Left renal pelvis (tissue), 4 donors: ENCODE data around the gene RMND5A. TPM values are rescaled to one million over a fixed set of nuclear protein-coding genes. Genes with fewer than 3 reads are reported as not detected.

Experiments used
- DNase-seq, 4 donors: peaks; one replicate each; pipeline ENCODE4 v3.0.0-alpha.2; 2013; ENCODE audit warnings: low read depth in 4 of 4, low spot score in 3 of 4
- polyA plus RNA-seq, 4 donors: library from polyadenylated mRNA; unstranded; fragments of 120-200 nt; gene quantifications; one replicate each; pipeline ENCODE4 v1.2.1, GENCODE V29; 2013; ENCODE audit not compliant: insufficient read length in 4 of 4

RMND5A gene
- polyA plus RNA-seq, 4 donors, result 38.6 to 65.4 (median 61.9) TPM

- no peak for DNase-seq
These were observed 102.7 kb downstream of the RMND5A start for GRCh38 chr2:86822668-86823345.

- no peak for DNase-seq
These were observed 105.1 kb downstream of the RMND5A start for GRCh38 chr2:86825036-86825692.

- DNase-seq, result no peak
These were observed 105.7 kb downstream of the RMND5A start for GRCh38 chr2:86825693-86826381.

GRCh38 chr2:86826951-86827350 lies 106.9 kb downstream of the RMND5A start:
- DNase-seq, result no peak

Other genes starting within 250 kb of the RMND5A start
- gene CHMP3, start 156.8 kb upstream of the RMND5A start, polyA plus RNA-seq, result 100 to 1,000 TPM; 121 to 149 (median 135) TPM
- 10 to 100 TPM; 31.4 to 44.8 (median 37.8) TPM for gene RNF103, start 96.4 kb upstream of the RMND5A start, polyA plus RNA-seq
- under 1 TPM; 0.19 to 0.44 (median 0.30) TPM for gene CD8A, start 70.6 kb downstream of the RMND5A start, polyA plus RNA-seq
- under 1 TPM; 0.12 to 0.83 (median 0.59) TPM for gene CD8B, start 141.6 kb downstream of the RMND5A start, polyA plus RNA-seq
- 1 to 10 TPM; 1.9 to 3.0 (median 2.7) TPM for gene RGPD1, start 221.8 kb downstream of the RMND5A start, polyA plus RNA-seq